ENCODE data around the gene GRIA4.
"Not testable (repeated sequence)": the region's sequence is repeated elsewhere in the genome, so short reads cannot be mapped to it uniquely, and the experiment has no call there.

The GRIA4 gene

GRCh38 chr11:105868762-105869285, 259.0 kb downstream of the GRIA4 start:
- no peak for TF ChIP-seq MYC (IDR thresholded peaks at IDR 0.05; ENCODE audit: low read depth, low read length)
- TF ChIP-seq, protein P1, sequence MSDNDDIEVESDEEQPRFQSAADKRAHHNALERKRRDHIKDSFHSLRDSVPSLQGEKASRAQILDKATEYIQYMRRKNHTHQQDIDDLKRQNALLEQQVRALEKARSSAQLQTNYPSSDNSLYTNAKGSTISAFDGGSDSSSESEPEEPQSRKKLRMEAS (IDR thresholded peaks at IDR 0.05; ENCODE audit: low read depth, low read length): no peak
- TF ChIP-seq POLR2A (IDR thresholded peaks at IDR 0.05; ENCODE audit: extremely low read depth, insufficient read length): no peak
- H3K4me3 ChIP-seq (ENCODE audit: low read depth, low read length): no peak overlapping the region
- DNase-seq (ENCODE audit: low read depth): no peak

- no peak for TF ChIP-seq MYC (IDR thresholded peaks at IDR 0.05; ENCODE audit: low read depth, low read length)
- TF ChIP-seq, protein P2, sequence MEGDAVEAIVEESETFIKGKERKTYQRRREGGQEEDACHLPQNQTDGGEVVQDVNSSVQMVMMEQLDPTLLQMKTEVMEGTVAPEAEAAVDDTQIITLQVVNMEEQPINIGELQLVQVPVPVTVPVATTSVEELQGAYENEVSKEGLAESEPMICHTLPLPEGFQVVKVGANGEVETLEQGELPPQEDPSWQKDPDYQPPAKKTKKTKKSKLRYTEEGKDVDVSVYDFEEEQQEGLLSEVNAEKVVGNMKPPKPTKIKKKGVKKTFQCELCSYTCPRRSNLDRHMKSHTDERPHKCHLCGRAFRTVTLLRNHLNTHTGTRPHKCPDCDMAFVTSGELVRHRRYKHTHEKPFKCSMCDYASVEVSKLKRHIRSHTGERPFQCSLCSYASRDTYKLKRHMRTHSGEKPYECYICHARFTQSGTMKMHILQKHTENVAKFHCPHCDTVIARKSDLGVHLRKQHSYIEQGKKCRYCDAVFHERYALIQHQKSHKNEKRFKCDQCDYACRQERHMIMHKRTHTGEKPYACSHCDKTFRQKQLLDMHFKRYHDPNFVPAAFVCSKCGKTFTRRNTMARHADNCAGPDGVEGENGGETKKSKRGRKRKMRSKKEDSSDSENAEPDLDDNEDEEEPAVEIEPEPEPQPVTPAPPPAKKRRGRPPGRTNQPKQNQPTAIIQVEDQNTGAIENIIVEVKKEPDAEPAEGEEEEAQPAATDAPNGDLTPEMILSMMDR (IDR thresholded peaks at IDR 0.05; ENCODE audit: low read depth, low read length): no peak
- TF ChIP-seq POLR2A (IDR thresholded peaks at IDR 0.05; ENCODE audit: extremely low read depth, insufficient read length): no peak
- TF ChIP-seq, protein P1 (IDR thresholded peaks at IDR 0.05; ENCODE audit: low read depth, low read length): no peak
- DNase-seq (ENCODE audit: low read depth): no peak
- H3K4me3 ChIP-seq (ENCODE audit: low read depth, low read length): no peak overlapping the region
These were observed 260.7 kb downstream of the GRIA4 start for GRCh38 chr11:105870516-105871113.

GRCh38 chr11:105878510-105878909, 268.6 kb downstream of the GRIA4 start:
- no peak for DNase-seq (ENCODE audit: low read depth)
- TF ChIP-seq, protein P1 (IDR thresholded peaks at IDR 0.05; ENCODE audit: low read depth, low read length): no peak
- TF ChIP-seq MYC (IDR thresholded peaks at IDR 0.05; ENCODE audit: low read depth, low read length): no peak
- no peak for TF ChIP-seq POLR2A (IDR thresholded peaks at IDR 0.05; ENCODE audit: extremely low read depth, insufficient read length)
- TF ChIP-seq, protein P2 (IDR thresholded peaks at IDR 0.05; ENCODE audit: low read depth, low read length): no peak
- no peak overlapping the region for H3K4me3 ChIP-seq (ENCODE audit: low read depth, low read length)

GRCh38 chr11:105878927-105879326, 269.1 kb downstream of the GRIA4 start:
- DNase-seq (ENCODE audit: low read depth); H3K4me3 ChIP-seq (ENCODE audit: low read depth, low read length): not testable (repeated sequence)

DNA sequence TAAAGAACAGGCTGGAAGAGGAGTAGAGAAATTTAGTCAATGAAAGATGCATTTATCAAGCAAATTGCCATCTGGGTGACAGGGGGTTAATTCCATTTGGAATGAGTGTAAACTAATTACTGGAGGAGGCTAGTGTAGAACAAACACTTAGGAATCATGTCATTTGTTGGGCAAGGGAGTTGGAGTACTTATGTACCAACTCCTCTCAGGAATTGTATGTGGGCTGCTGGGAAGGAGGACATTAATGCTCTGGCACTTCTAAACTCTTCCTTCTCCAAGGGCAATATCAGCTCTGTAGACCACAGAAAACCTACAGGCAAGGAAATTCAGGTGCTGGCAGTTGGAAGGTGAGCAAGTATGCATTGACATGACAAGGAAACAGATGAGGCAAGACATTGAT, 271.2 kb downstream of the GRIA4 start:
- H3K4me3 ChIP-seq (ENCODE audit: low read depth, low read length): no peak overlapping the region
- TF ChIP-seq MYC (IDR thresholded peaks at IDR 0.05; ENCODE audit: low read depth, low read length): no peak
- TF ChIP-seq, protein P1 (IDR thresholded peaks at IDR 0.05; ENCODE audit: low read depth, low read length): no peak
- TF ChIP-seq POLR2A (IDR thresholded peaks at IDR 0.05; ENCODE audit: extremely low read depth, insufficient read length): no peak
- TF ChIP-seq, protein P2 (IDR thresholded peaks at IDR 0.05; ENCODE audit: low read depth, low read length): no peak
- DNase-seq (ENCODE audit: low read depth): no peak

DNA sequence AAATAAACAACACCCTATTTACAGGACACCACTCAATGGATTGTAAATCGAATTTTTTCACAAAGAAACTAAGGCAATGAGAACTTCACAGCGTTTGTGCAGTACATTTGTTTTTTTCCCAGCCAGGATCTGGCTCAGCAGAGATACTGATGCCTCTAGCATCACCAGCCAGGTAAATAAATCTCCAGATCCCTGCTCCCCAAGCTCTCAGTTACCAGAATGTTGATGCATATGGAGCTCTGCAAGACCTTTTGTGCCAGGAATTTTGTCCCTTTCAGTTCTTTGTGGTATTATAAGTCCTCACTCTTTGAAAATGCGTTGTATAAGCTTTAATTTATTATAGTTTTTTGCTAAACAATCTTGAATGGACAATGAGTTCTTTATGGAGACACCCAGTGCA, 274.6 kb downstream of the GRIA4 start:
- no peak for DNase-seq (ENCODE audit: low read depth)
- TF ChIP-seq, protein P2 (IDR thresholded peaks at IDR 0.05; ENCODE audit: low read depth, low read length): no peak
- no peak for TF ChIP-seq POLR2A (IDR thresholded peaks at IDR 0.05; ENCODE audit: extremely low read depth, insufficient read length)
- TF ChIP-seq, protein P1 (IDR thresholded peaks at IDR 0.05; ENCODE audit: low read depth, low read length): no peak
- no peak for TF ChIP-seq MYC (IDR thresholded peaks at IDR 0.05; ENCODE audit: low read depth, low read length)

More for the DNA sequence above, 274.6 kb downstream of the GRIA4 start:
- H3K4me3 ChIP-seq (ENCODE audit: low read depth, low read length): no peak overlapping the region

Data from NB4 (cell line).